ACC112 (cell line): ENCODE data around the gene CHKA.
A peak's percentile ranks its signal among the peaks of the same experiment; 100 is the strongest.

Experiments used
- H2AFZ ChIP-seq: fragments of 200-600 bp; sonication (generic); one replicate; pipeline ENCODE4 v1.6.0; 2017; ENCODE audit warnings: antibody characterized with exemption, low read length; ENCODE audit not compliant: unreplicated experiment
- H3K27ac ChIP-seq: fragments of 200-600 bp; sonication (generic); 2 replicates; pipeline ENCODE4 v1.5.1; 2014; ENCODE audit warnings: low read depth, mild to moderate bottlenecking, antibody characterized with exemption, low read length, moderate library complexity
- H3K27me3 ChIP-seq: fragments of 200-600 bp; sonication (generic); 2 replicates; pipeline ENCODE4 v1.6.1; 2014; ENCODE audit warnings: mild to moderate bottlenecking, antibody characterized with exemption, low read length, moderate library complexity, mixed read lengths; ENCODE audit not compliant: insufficient read depth
- H3K36me3 ChIP-seq: fragments of 200-600 bp; sonication (generic); 2 replicates; pipeline ENCODE4 v1.6.1; 2016; ENCODE audit warnings: mild to moderate bottlenecking, antibody characterized with exemption, low read length, moderate library complexity, mixed read lengths; ENCODE audit not compliant: insufficient read depth
- H3K4me1 ChIP-seq: fragments of 200-600 bp; sonication (generic); one replicate; pipeline ENCODE4 v1.6.1; 2016; ENCODE audit warnings: low read length, mixed read lengths; ENCODE audit not compliant: insufficient read depth, unreplicated experiment, control insufficient read depth
- H3K4me3 ChIP-seq: fragments of 200-600 bp; sonication (generic); 2 replicates; pipeline ENCODE4 v1.5.1; 2014; ENCODE audit warnings: mild to moderate bottlenecking, low read depth, low read length
- H3K79me2 ChIP-seq: fragments of 200-600 bp; sonication (generic); one replicate; pipeline ENCODE4 v1.6.0; 2016; ENCODE audit warnings: low read length; ENCODE audit not compliant: control insufficient read depth, unreplicated experiment, insufficient read depth

Gene CHKA

GRCh38 chr11:68012044-68012842, 108.9 kb downstream of the CHKA start:
- Histone ChIP-seq H3K79me2 (peaks cover 25% of the 10 kb centered on the region), H3K27me3 (no peaks in the 10 kb centered on the region), H2AFZ (no peak overlapping the region), H3K4me1 (peaks cover 64% of the 10 kb centered on the region), H3K36me3 (no peaks in the 10 kb centered on the region), H3K27ac (peak overlapping the region; percentile 93), H3K4me3 (no peak overlapping the region)

- Histone ChIP-seq H3K4me3 (peak overlapping the region; percentile 78), H2AFZ (no peak overlapping the region), H3K27me3 (no peaks in the 10 kb centered on the region), H3K4me1 (peaks cover 54% of the 10 kb centered on the region), H3K79me2 (peaks cover 25% of the 10 kb centered on the region), H3K27ac (peak overlapping the region; percentile 93), H3K36me3 (no peaks in the 10 kb centered on the region)
Measured at GRCh38 chr11:68011051-68011943, 109.9 kb downstream of the CHKA start.

DNA sequence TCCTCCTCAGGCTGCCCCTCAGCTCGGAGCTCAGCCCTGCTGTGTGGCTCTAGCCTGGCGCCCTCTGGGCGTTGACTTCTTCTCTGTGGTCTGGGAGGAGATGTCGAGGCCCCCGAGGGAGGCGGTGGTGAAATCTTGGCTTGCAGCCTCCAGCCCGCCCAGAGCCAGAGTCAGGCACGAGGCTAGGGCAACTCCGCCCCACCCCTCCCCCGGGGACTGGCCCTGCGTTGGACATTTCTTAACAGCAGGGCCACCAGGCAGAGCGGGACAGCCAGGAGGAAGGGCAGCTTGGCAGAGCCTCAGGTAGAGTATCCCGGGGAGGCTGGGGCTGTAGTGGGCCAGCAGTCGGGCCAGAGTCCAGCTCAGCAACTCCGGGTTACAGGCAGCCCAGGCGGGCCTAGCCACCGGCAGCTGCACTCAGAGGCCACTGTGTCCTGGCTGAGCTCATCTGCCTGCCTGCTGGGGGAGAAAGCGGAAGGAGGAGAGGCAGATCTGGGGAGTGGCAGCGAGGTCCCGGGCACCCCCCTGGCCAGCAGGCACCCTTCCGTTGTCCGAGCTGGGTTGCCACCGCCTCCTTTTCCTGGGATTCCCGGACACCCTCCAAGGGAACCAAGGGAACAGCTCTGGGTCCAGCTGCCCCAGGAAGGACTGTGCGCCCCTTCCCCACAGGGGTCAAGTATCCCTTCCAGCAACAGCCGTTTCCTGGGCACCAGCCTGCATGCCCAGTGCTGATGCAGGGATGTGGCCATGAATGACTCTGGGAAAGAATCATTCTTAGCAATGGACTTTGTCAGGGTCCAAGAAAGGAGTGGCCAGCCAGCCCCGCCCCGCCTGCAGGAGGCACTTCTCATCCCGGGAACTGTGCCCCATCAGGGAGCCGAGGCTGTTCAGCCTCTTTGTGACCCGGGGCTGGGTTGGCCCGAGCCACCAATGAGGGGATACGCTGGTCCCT, 110.8 kb downstream of the CHKA start, which contains the start of gene ALDH3B1:
Gene ALDH3B1 (plus strand): TSS at position 238 of the 952 bp plus-strand sequence. CDS start 4,971 bp downstream, outside the sequence.
- Histone ChIP-seq H3K79me2 (peaks cover 25% of the 10 kb centered on the region), H3K4me3 (peak within 1 kb of the TSS; percentile 78), H3K27ac (peak within 1 kb of the TSS; percentile 93), H3K4me1 (peaks cover 54% of the 10 kb centered on the region), H2AFZ (no peak within 1 kb of the TSS), H3K27me3 (no peaks in the 10 kb centered on the region), H3K36me3 (no peaks in the 10 kb centered on the region)

DNA sequence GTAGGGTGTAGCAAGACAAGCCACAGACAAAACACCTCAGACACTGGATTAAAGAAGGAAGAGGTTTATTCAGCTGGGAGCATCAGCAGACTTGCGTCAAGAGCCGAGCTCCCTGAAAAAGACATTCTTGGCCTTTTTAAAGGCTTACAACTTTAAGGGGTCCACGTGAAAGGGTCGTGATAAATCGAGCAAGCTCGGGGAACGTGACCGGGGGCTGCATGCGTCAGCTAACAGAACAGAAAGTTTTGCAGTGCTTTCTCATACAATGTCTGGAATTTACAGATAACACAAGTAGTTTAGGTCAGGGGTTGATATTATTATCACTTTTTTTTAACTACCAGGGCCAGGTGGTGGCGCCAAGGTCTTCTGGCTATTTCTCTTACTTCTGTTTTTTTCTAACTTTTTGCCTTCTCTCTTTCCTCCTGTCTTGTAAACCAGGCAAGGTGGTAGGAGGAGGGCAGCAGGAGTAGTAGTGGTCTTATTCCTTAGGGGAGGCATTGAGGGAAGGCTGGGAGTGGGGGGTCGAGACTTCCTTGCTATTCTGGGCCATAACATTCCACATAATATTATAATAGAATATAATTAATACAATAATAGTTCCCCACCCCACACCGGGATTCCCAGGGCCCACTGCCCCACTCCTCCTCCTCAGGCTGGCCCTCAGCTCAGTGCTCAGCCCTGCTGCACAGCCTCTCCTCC, 111.6 kb downstream of the CHKA start:
- Histone ChIP-seq H3K4me3 (peak overlapping the region; percentile 78), H3K4me1 (peaks cover 47% of the 10 kb centered on the region), H3K27me3 (no peaks in the 10 kb centered on the region), H2AFZ (no peak overlapping the region), H3K79me2 (peaks cover 25% of the 10 kb centered on the region), H3K27ac (peak overlapping the region; percentile 93), H3K36me3 (no peaks in the 10 kb centered on the region)

GRCh38 chr11:68008381-68009337, 112.5 kb downstream of the CHKA start:
- Histone ChIP-seq H3K4me1 (peaks cover 40% of the 10 kb centered on the region), H3K27me3 (no peaks in the 10 kb centered on the region), H2AFZ (no peak overlapping the region), H3K4me3 (no peak overlapping the region), H3K27ac (peak overlapping the region; percentile 93), H3K36me3 (no peaks in the 10 kb centered on the region), H3K79me2 (peaks cover 20% of the 10 kb centered on the region)

DNA sequence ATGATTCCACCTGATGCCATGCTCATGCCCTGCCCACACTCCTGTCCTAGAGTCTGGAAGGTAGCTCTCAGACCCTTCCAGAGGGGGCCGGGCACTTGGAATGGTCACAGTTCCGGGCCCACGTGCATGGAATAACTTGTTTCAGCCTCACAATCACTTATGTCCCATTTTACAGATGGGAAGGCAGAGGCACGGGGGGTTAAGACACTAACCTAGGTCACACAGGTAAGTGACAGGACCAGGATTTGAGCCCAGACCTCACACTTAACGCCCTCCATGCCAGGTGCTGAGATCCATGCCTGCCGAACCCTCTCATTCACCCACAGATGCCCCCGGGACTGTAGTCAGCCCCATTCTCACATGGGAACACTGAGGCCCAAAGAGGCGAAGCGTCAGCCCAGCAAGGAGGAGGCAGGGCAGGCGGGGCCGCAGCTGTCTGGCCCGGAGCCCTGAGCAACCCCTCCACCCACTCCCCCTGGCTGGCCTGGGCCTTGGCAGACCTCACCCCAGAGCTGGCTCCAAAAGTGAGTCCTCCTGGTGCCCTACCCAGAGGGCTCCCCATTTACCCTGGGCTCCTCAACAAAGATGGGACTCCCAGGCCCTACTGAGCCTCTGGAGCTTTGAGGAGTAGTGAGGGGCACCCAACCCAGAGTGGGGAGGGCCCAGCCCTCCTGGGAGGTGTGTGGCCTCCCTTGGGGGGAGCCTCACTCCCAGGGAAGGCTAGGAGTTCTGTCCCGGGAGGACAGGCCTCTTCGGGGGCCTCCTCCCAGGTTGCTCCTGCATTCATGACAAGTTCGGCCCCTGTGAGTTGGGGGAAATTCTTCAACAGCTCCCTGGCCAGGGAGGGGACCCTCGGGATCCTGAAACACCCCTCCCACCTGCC, 113.4 kb downstream of the CHKA start:
- Histone ChIP-seq H3K4me1 (peaks cover 32% of the 10 kb centered on the region), H3K4me3 (no peak overlapping the region), H3K27me3 (no peaks in the 10 kb centered on the region), H3K36me3 (no peaks in the 10 kb centered on the region), H3K27ac (no peak overlapping the region), H3K79me2 (peaks cover 18% of the 10 kb centered on the region), H2AFZ (no peak overlapping the region)

- Histone ChIP-seq H3K79me2 (peaks cover 7% of the 10 kb centered on the region), H2AFZ (no peak overlapping the region), H3K27ac (no peak overlapping the region), H3K36me3 (no peaks in the 10 kb centered on the region), H3K4me3 (no peak overlapping the region), H3K27me3 (no peaks in the 10 kb centered on the region), H3K4me1 (peaks cover 22% of the 10 kb centered on the region)
Measured at GRCh38 chr11:68006606-68007166, 114.5 kb downstream of the CHKA start.

DNA sequence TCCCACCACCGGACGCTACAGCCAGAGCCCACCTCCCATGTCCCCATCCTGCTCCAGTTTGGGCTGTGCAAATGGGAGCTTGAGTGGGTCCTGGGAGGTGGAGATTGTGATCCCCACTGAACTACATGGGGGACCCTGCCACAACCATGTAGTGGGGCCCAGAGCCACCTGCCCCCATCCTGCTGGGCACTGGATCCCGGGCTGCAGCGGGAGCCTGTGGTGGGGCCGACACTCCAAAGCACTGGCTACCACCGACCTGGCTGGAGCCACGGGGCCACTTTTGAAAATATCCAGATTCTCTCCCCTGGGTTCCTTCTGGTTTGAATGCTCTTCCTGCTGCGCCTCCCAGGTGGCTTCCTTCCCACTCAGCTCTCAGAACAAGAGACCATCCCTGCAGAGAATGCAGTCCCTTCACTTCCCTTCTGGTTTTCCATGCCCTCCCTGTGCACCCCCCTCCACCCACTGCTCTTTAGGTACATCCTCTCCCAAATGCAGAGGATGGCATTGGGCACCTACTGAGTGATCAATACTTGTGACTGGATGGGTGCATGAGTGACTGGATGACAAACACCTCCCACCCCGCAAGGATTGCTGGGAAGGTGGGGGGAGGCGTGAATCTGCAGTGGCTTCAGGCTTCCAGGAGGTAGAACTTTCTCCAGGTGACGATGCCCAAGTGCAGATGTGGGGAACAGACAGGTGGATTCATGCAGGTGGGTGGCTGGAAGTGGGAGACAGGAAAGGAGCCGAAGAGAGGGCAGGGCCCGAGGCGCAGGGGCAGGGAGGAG, 116.4 kb downstream of the CHKA start:
- peaks cover 12% of the 10 kb centered on the region for H3K4me1 ChIP-seq
- no peaks in the 10 kb centered on the region for H3K27me3 ChIP-seq
- no peaks in the 10 kb centered on the region for H3K79me2 ChIP-seq
- H3K27ac ChIP-seq = no peak overlapping the region
- peak overlapping the region; percentile 88 for H3K4me3 ChIP-seq
- no peak overlapping the region for H2AFZ ChIP-seq
- H3K36me3 ChIP-seq = no peaks in the 10 kb centered on the region
